ENCODE results near the gene CRBN. TPM values are rescaled to one million over a fixed set of nuclear protein-coding genes. Genes with fewer than 3 reads are reported as not detected.

The CRBN gene
- total RNA-seq, 2 experiments from 2014 or later, result 144 to 148 TPM

GRCh38 chr3:3141939-3142338 lies 37.6 kb downstream of the CRBN start:
- ATAC-seq (ENCODE audit: poor library complexity) (no peak), DNase-seq (no peak)
- POLR2A ChIA-PET, result interaction anchor here (1.0 to 1.4 kb wide), 2 partner anchors 9 to 14 kb away, joined by 3 read pairs; no protein-coding TSS in a partner anchor
- Mint-ChIP-seq H3K9me3 (no peaks in the 10 kb centered on the region), H3K27ac (peak overlapping the region; percentile 66), H3K27me3 (no peaks in the 10 kb centered on the region), H3K4me1 (ENCODE audit: low read depth) (peaks cover 38% of the 10 kb centered on the region), H3K4me3 (no peak overlapping the region), H3K36me3 (ENCODE audit: low read depth) (peaks cover 95% of the 10 kb centered on the region)
- no peak for TF ChIP-seq CTCF (IDR thresholded peaks at IDR 0.05)
- Histone ChIP-seq H3K27ac (ENCODE audit: low read depth in 1 of 2, low read length in 2 of 2) (no peak overlapping the region), H3K27me3 (ENCODE audit: control insufficient read depth in 1 of 2, insufficient read depth in 2 of 2, low read length in 2 of 2) (no peaks in the 10 kb centered on the region), H3K36me3 (ENCODE audit: insufficient read depth, low read length) (peaks cover 94% of the 10 kb centered on the region), H3K4me1 (ENCODE audit: insufficient read depth, low read length) (no peaks in the 10 kb centered on the region), H3K4me3 (ENCODE audit: low read length) (no peak overlapping the region), H3K9me3 (ENCODE audit: control insufficient read depth in 1 of 2, insufficient read depth in 1 of 2, low read length in 2 of 2) (no peaks in the 10 kb centered on the region)
- CTCF ChIA-PET, result interaction anchor here (0.7 kb wide), 1 partner anchor 69 kb away, joined by 3 read pairs; no protein-coding TSS in a partner anchor
- intact Hi-C loops (cut with DNase I, micrococcal nuclease), result loop anchor here in 1 of 2 experiments (1.0 kb wide), 1 partner anchor 37 kb away; the partner anchor contains the start of gene CRBN

- peaks cover 70% of the 10 kb centered on the region for H3K36me3 ChIP-seq (ENCODE audit: insufficient read depth, low read length)
- CTCF ChIA-PET, result no interaction called here
Observed at GRCh38 chr3:3137526-3137925, 42.0 kb downstream of the CRBN start.

GRCh38 chr3:3134750-3135448 lies 44.6 kb downstream of the CRBN start:
- CTCF ChIA-PET, result interaction anchor here (1.1 to 1.5 kb wide), 2 partner anchors 12 to 39 kb away, joined by 3 read pairs; no protein-coding TSS in a partner anchor
- Histone ChIP-seq H3K4me3 (ENCODE audit: low read length) (no peak overlapping the region), H3K27ac (ENCODE audit: low read depth in 1 of 2, low read length in 2 of 2) (peak overlapping the region in 1 of 2 donors; percentile 26), H3K4me1 (ENCODE audit: insufficient read depth, low read length) (peaks cover 7% of the 10 kb centered on the region), H3K9me3 (ENCODE audit: control insufficient read depth in 1 of 2, insufficient read depth in 1 of 2, low read length in 2 of 2) (no peaks in the 10 kb centered on the region), H3K36me3 (ENCODE audit: insufficient read depth, low read length) (peaks cover 56% of the 10 kb centered on the region), H3K27me3 (ENCODE audit: control insufficient read depth in 1 of 2, insufficient read depth in 2 of 2, low read length in 2 of 2) (no peaks in the 10 kb centered on the region)
- Mint-ChIP-seq H3K27me3 (no peaks in the 10 kb centered on the region), H3K9me3 (no peaks in the 10 kb centered on the region), H3K36me3 (ENCODE audit: low read depth) (peaks cover 77% of the 10 kb centered on the region), H3K4me3 (no peak overlapping the region), H3K4me1 (ENCODE audit: low read depth) (peaks cover 73% of the 10 kb centered on the region), H3K27ac (peak overlapping the region; percentile 73)
- POLR2A ChIA-PET, result no interaction called here
- DNase-seq, result no peak
- peak; percentile 56 for ATAC-seq (ENCODE audit: poor library complexity)
- TF ChIP-seq CTCF (IDR thresholded peaks at IDR 0.05), result no peak
- intact Hi-C loops (cut with DNase I, micrococcal nuclease), result no loop called here

More at GRCh38 chr3:3137526-3137925, 42.0 kb downstream of the CRBN start:
- Histone ChIP-seq H3K27me3 (ENCODE audit: control insufficient read depth in 1 of 2, insufficient read depth in 2 of 2, low read length in 2 of 2) (no peaks in the 10 kb centered on the region), H3K9me3 (ENCODE audit: control insufficient read depth in 1 of 2, insufficient read depth in 1 of 2, low read length in 2 of 2) (no peaks in the 10 kb centered on the region), H3K4me1 (ENCODE audit: insufficient read depth, low read length) (peaks cover 7% of the 10 kb centered on the region), H3K4me3 (ENCODE audit: low read length) (no peak overlapping the region), H3K27ac (ENCODE audit: low read depth in 1 of 2, low read length in 2 of 2) (no peak overlapping the region)
- DNase-seq (no peak), ATAC-seq (ENCODE audit: poor library complexity) (no peak)
- intact Hi-C loops (cut with DNase I, micrococcal nuclease), result no loop called here
- peaks cover 90% of the 10 kb centered on the region for H3K36me3 Mint-ChIP-seq (ENCODE audit: low read depth)
- H3K9me3 Mint-ChIP-seq, result no peaks in the 10 kb centered on the region
- no peak overlapping the region for H3K4me3 Mint-ChIP-seq
- H3K27ac Mint-ChIP-seq, result peak overlapping the region; percentile 73
- POLR2A ChIA-PET, result interaction anchor here (1.0 kb wide), 1 partner anchor 11 kb away, joined by 3 read pairs; the partner anchor contains the start of gene TRNT1
- peaks cover 81% of the 10 kb centered on the region for H3K4me1 Mint-ChIP-seq (ENCODE audit: low read depth)
- H3K27me3 Mint-ChIP-seq, result no peaks in the 10 kb centered on the region
- no peak for TF ChIP-seq CTCF (IDR thresholded peaks at IDR 0.05)
